Suprapubic skin (tissue), 4 donors: Measurements from ENCODE around the gene ADAMTS17.

ENCODE experiments used
- EP300 ChIP-seq: sonication (generic); formaldehyde crosslinking; IDR thresholded peaks from one replicate; pipeline ENCODE4 v1.6.1; 2017; ENCODE audit warnings: antibody characterized with exemption
- POLR2A ChIP-seq, 2 donors: fragments of 450-650 bp; IDR thresholded peaks; one replicate each; pipeline ENCODE4 v1.6.1; 2017; ENCODE audit warnings: antibody characterized with exemption in 2 of 2, mild to moderate bottlenecking in 2 of 2, moderate library complexity in 2 of 2
- POLR2AphosphoS5 ChIP-seq, 3 donors: sonication (generic); formaldehyde crosslinking; IDR thresholded peaks; one replicate each; pipeline ENCODE4 v1.6.1; 2017; ENCODE audit warnings: antibody characterized with exemption in 3 of 3
- TF ChIP-seq, protein P1 (sequence below), 2 donors: fragments of 200-600 bp in 1 of 2; fragments of 450-650 bp in 1 of 2; sonication (generic) in 1 of 2; IDR thresholded peaks; one replicate each; pipeline ENCODE4 v1.5.1; 2016 to 2019; ENCODE audit warnings: antibody characterized with exemption in 2 of 2, mild to moderate bottlenecking in 1 of 2, moderate library complexity in 1 of 2

DNA sequence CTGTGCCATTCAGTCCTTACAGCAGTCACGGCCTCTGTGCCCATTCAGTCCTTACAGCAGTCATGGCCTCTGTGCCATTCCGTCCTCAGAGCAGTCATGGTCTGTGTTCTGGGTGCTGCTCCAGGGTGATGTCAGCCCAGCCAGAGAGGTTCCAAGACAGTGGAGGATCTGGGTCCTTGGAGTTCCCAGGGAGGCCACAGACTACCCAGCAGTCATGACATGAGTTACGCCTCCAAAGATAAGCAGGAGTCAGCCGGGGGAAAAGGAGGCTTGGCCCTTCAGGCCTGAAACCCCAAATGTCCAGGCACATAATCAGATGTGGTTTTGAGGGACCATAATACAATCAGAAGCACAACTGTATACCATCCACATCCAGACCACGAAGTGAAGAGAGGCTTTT is 115.7 kb downstream of the ADAMTS17 start:
- TF ChIP-seq POLR2A (IDR thresholded peaks at IDR 0.05) = no peak
- no peak for TF ChIP-seq POLR2AphosphoS5 (IDR thresholded peaks at IDR 0.05)
- TF ChIP-seq, protein P1, sequence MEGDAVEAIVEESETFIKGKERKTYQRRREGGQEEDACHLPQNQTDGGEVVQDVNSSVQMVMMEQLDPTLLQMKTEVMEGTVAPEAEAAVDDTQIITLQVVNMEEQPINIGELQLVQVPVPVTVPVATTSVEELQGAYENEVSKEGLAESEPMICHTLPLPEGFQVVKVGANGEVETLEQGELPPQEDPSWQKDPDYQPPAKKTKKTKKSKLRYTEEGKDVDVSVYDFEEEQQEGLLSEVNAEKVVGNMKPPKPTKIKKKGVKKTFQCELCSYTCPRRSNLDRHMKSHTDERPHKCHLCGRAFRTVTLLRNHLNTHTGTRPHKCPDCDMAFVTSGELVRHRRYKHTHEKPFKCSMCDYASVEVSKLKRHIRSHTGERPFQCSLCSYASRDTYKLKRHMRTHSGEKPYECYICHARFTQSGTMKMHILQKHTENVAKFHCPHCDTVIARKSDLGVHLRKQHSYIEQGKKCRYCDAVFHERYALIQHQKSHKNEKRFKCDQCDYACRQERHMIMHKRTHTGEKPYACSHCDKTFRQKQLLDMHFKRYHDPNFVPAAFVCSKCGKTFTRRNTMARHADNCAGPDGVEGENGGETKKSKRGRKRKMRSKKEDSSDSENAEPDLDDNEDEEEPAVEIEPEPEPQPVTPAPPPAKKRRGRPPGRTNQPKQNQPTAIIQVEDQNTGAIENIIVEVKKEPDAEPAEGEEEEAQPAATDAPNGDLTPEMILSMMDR (IDR thresholded peaks at IDR 0.05) = no peak
- no peak for TF ChIP-seq EP300
